Measurements from ENCODE around the gene FXR1. TPM values are rescaled to one million over a fixed set of nuclear protein-coding genes. Genes with fewer than 3 reads are reported as not detected.

FXR1 gene
- total RNA-seq, 1 experiment from 2014 or later: 288 TPM

DNA sequence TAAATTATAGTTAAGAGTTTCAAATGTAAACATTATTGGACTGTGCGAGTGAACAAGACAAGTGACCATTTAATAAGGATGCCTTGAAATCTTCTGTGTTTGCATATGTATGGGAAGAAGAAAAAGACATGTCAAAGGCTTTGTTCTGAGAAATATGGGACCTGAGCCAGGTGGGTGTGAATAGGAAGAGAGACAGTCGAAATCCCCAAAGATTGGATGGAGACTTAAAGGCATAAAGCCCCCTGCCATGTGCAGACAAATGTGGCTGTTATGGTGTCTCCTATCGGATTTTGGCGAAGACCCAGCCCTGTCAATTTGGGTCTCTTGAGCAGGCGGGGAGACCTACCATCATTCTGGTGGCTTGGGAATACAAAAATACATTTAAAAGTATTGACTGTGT is 16.9 kb downstream of the FXR1 start:
- TF ChIP-seq, protein P1, sequence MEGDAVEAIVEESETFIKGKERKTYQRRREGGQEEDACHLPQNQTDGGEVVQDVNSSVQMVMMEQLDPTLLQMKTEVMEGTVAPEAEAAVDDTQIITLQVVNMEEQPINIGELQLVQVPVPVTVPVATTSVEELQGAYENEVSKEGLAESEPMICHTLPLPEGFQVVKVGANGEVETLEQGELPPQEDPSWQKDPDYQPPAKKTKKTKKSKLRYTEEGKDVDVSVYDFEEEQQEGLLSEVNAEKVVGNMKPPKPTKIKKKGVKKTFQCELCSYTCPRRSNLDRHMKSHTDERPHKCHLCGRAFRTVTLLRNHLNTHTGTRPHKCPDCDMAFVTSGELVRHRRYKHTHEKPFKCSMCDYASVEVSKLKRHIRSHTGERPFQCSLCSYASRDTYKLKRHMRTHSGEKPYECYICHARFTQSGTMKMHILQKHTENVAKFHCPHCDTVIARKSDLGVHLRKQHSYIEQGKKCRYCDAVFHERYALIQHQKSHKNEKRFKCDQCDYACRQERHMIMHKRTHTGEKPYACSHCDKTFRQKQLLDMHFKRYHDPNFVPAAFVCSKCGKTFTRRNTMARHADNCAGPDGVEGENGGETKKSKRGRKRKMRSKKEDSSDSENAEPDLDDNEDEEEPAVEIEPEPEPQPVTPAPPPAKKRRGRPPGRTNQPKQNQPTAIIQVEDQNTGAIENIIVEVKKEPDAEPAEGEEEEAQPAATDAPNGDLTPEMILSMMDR (conservative IDR thresholded peaks at IDR 0.05): no peak
- TF ChIP-seq EZH2 (IDR thresholded peaks at IDR 0.05; ENCODE audit: low read depth): no peak
- BruUV-seq (replicated peaks): no TSS peak
- Histone ChIP-seq H3K36me3 (ENCODE audit: low read depth) (peaks cover 4% of the 10 kb centered on the region; the same call in 1 of the 2 replicates), H2AFZ (no peak overlapping the region), H3K4me1 (replicated peaks; ENCODE audit: insufficient read depth) (no peaks in the 10 kb centered on the region), H3K27ac (no peak overlapping the region), H3K27me3 (ENCODE audit: insufficient read depth, low read depth) (no peaks in the 10 kb centered on the region), H3K4me3 (no peak overlapping the region), H3K9me2 (ENCODE audit: insufficient read depth) (no peaks in the 10 kb centered on the region), H3F3A (ENCODE audit: insufficient read depth, low read depth) (no peaks in the 10 kb centered on the region), H3K4me2 (no peak overlapping the region), H4K20me1 (ENCODE audit: insufficient read depth) (peaks cover 95% of the 10 kb centered on the region), H3K9me3 (ENCODE audit: insufficient read depth, low read depth) (no peaks in the 10 kb centered on the region), H3K79me2 (ENCODE audit: low read depth) (peaks cover 97% of the 10 kb centered on the region)
- intact Hi-C loops (cut with micrococcal nuclease; ENCODE audit: unreplicated experiment): no loop called here
- POLR2A ChIA-PET (ENCODE audit: unreplicated experiment): no interaction called here
- CTCF ChIA-PET: no interaction called here
- no peak for DNase-seq

- Histone ChIP-seq H3K4me3 (no peak overlapping the region), H3F3A (ENCODE audit: insufficient read depth, low read depth) (no peaks in the 10 kb centered on the region), H3K27ac (no peak overlapping the region), H2AFZ (no peak overlapping the region), H4K20me1 (ENCODE audit: insufficient read depth) (peaks cover 94% of the 10 kb centered on the region), H3K36me3 (ENCODE audit: low read depth) (peaks cover 14% of the 10 kb centered on the region), H3K4me2 (no peak overlapping the region), H3K9me2 (ENCODE audit: insufficient read depth) (no peaks in the 10 kb centered on the region), H3K9me3 (ENCODE audit: insufficient read depth, low read depth) (no peaks in the 10 kb centered on the region), H3K4me1 (replicated peaks; ENCODE audit: insufficient read depth) (no peaks in the 10 kb centered on the region), H3K79me2 (ENCODE audit: low read depth) (peaks cover 97% of the 10 kb centered on the region), H3K27me3 (ENCODE audit: insufficient read depth, low read depth) (no peaks in the 10 kb centered on the region)
- POLR2A ChIA-PET (ENCODE audit: unreplicated experiment): interaction anchor here (0.7 kb wide), 1 partner anchor 541 kb away, joined by 5 read pairs; no protein-coding TSS in a partner anchor
- no peak for TF ChIP-seq EZH2 (IDR thresholded peaks at IDR 0.05; ENCODE audit: low read depth)
- TF ChIP-seq, protein P1 (conservative IDR thresholded peaks at IDR 0.05): no peak
- DNase-seq: no peak
- CTCF ChIA-PET: no interaction called here
- intact Hi-C loops (cut with micrococcal nuclease; ENCODE audit: unreplicated experiment): no loop called here
- BruUV-seq (replicated peaks): no TSS peak
Observed at GRCh38 chr3:180930526-180930925, 18.1 kb downstream of the FXR1 start.

- BruUV-seq (replicated peaks): no TSS peak
- ChIA-PET POLR2A (ENCODE audit: unreplicated experiment) (no interaction called here), CTCF (no interaction called here)
- H2AFZ ChIP-seq: no peak overlapping the region
- no peak overlapping the region for H3K27ac ChIP-seq
- no peaks in the 10 kb centered on the region for H3K9me3 ChIP-seq (ENCODE audit: insufficient read depth, low read depth)
- intact Hi-C loops (cut with micrococcal nuclease; ENCODE audit: unreplicated experiment): no loop called here
- peaks cover 95% of the 10 kb centered on the region for H3K79me2 ChIP-seq (ENCODE audit: low read depth)
- DNase-seq: no peak
- no peaks in the 10 kb centered on the region for H3K4me1 ChIP-seq (replicated peaks; ENCODE audit: insufficient read depth)
- TF ChIP-seq EZH2 (IDR thresholded peaks at IDR 0.05; ENCODE audit: low read depth): no peak
- TF ChIP-seq, protein P1 (conservative IDR thresholded peaks at IDR 0.05): no peak
- peaks cover 16% of the 10 kb centered on the region for H3K36me3 ChIP-seq (ENCODE audit: low read depth)
- no peak overlapping the region for H3K4me3 ChIP-seq
- no peaks in the 10 kb centered on the region for H3K9me2 ChIP-seq (ENCODE audit: insufficient read depth)
- no peaks in the 10 kb centered on the region for H3F3A ChIP-seq (ENCODE audit: insufficient read depth, low read depth)
- peaks cover 88% of the 10 kb centered on the region for H4K20me1 ChIP-seq (ENCODE audit: insufficient read depth)
- H3K27me3 ChIP-seq (ENCODE audit: insufficient read depth, low read depth): no peaks in the 10 kb centered on the region
- H3K4me2 ChIP-seq: no peak overlapping the region
Observed at GRCh38 chr3:180932819-180933218, 20.3 kb downstream of the FXR1 start.

Measured in PC-9 (cell line).